ENCODE measurements around the gene TNFAIP3. TPM values are rescaled to one million over a fixed set of nuclear protein-coding genes. Genes with fewer than 3 reads are reported as not detected.

Gene TNFAIP3
- total and polyA plus RNA-seq, 7 donors: 11.4 to 49.9 (median 18.7) TPM

DNA sequence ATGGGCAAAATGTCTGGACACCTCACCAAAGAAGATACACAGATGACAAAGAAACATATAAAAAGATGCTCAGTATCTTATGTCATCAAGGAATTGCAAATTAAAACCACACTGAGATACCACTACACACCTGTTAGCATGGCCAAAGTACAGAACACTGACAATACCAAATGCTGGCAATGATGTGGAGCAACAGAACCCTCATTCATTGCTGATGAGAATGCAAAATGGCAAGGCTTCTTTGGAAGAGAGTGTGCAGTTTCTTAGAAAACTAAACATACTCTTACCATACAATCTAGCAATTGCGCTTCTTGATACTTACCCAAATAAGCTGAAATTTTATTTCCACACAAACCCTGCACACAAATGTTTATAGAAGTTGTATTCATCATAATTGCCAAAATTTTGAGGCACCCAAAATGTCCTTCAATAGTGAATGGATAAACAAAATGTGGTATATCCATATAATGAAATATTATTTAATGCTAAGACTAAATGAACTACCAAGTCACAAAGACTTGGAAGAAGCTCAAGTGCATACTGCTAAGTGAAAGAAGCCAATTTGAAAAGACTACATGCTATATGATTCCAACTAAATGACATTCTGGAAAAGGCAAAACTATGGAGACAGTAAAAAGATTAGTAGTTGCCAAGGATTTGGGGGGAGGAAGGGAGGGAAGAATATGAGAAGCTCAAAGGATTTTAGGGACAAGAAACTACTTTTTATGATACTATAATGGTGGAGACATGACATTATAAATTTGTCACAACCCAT lies 50.7 kb downstream of the TNFAIP3 start:
- TF ChIP-seq CTCF (IDR thresholded peaks at IDR 0.05) (no peak), EP300 (IDR thresholded peaks at IDR 0.05) (no peak), POLR2A (IDR thresholded peaks at IDR 0.05) (no peak), POLR2AphosphoS5 (IDR thresholded peaks at IDR 0.05) (no peak)
- no peaks in the 10 kb centered on the region for H3K4me1 ChIP-seq
- H3K27me3 ChIP-seq: no peaks in the 10 kb centered on the region
- H3K4me3 ChIP-seq: no peak overlapping the region
- intact Hi-C loops (cut with DNase I): no loop called here
- no peaks in the 10 kb centered on the region for H3K9me3 ChIP-seq
- no peak for DNase-seq
- no peaks in the 10 kb centered on the region for H3K36me3 ChIP-seq
- H3K27ac ChIP-seq: no peak overlapping the region
- 98% methylated on average over 1 of the region's 1 CpG for WGBS, 2 donors

- H3K27me3 ChIP-seq: no peaks in the 10 kb centered on the region
- no peaks in the 10 kb centered on the region for H3K4me1 ChIP-seq
- no peak overlapping the region for H3K27ac ChIP-seq
- TF ChIP-seq CTCF (IDR thresholded peaks at IDR 0.05) (no peak), POLR2A (IDR thresholded peaks at IDR 0.05) (no peak), EP300 (IDR thresholded peaks at IDR 0.05) (no peak), POLR2AphosphoS5 (IDR thresholded peaks at IDR 0.05) (no peak)
- intact Hi-C loops (cut with DNase I): no loop called here
- no peak overlapping the region for H3K4me3 ChIP-seq
- 82 to 86% methylated on average over 3 of the region's 3 CpGs for WGBS, 2 donors
- H3K9me3 ChIP-seq: no peaks in the 10 kb centered on the region
- no peak for DNase-seq
- no peaks in the 10 kb centered on the region for H3K36me3 ChIP-seq
These were observed 52.4 kb downstream of the TNFAIP3 start for GRCh38 chr6:137919502-137919823.

- H3K27ac ChIP-seq: no peak overlapping the region
These were observed 53.0 kb downstream of the TNFAIP3 start for GRCh38 chr6:137919837-137920730.

DNA sequence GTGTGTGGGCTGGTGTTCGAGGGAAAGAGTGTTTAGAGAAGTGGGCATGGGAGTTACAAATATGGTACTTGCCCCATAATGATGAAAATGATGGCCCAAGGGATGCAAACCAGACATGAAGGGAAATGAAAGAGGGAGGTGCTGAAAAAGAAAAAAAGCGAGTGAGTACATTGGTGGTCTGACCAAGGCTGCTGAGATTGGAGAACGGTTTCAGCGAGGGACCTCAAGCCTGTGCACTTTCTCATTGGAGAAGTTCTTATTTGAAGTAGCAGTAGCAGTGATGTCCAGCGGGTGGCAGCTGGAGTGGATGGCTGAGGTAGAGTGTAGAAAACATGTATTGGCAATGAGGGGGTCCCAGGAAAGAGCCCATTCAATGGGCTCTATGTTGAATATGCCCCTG lies 54.8 kb downstream of the TNFAIP3 start:
- TF ChIP-seq EP300 (IDR thresholded peaks at IDR 0.05): no peak
- no peak for TF ChIP-seq POLR2AphosphoS5 (IDR thresholded peaks at IDR 0.05)
- Histone ChIP-seq H3K27ac (no peak overlapping the region), H3K4me1 (peaks cover 0 to 16% (median 9%) of the 10 kb centered on the region in 4 donors), H3K27me3 (no peaks in the 10 kb centered on the region), H3K4me3 (no peak overlapping the region), H3K9me3 (no peaks in the 10 kb centered on the region), H3K36me3 (no peaks in the 10 kb centered on the region)
- 77 to 94% methylated on average over 5 of the region's 5 CpGs for WGBS, 2 donors
- no peak for DNase-seq
- intact Hi-C loops (cut with DNase I): no loop called here

More at GRCh38 chr6:137919837-137920730, 53.0 kb downstream of the TNFAIP3 start:
- intact Hi-C loops (cut with DNase I): no loop called here
- WGBS, 2 donors: 77 to 85% methylated on average over 8 of the region's 8 CpGs
- Histone ChIP-seq H3K4me1 (no peaks in the 10 kb centered on the region), H3K9me3 (no peaks in the 10 kb centered on the region), H3K4me3 (no peak overlapping the region), H3K36me3 (no peaks in the 10 kb centered on the region), H3K27me3 (no peaks in the 10 kb centered on the region)
- no peak for DNase-seq
- TF ChIP-seq POLR2AphosphoS5 (IDR thresholded peaks at IDR 0.05) (no peak), EP300 (IDR thresholded peaks at IDR 0.05) (no peak), POLR2A (IDR thresholded peaks at IDR 0.05) (no peak), CTCF (IDR thresholded peaks at IDR 0.05) (no peak)
